AG04450 (cell line): ENCODE measurements around the gene NUDT3. TPM values are rescaled to one million over a fixed set of nuclear protein-coding genes. Genes with fewer than 3 reads are reported as not detected.

Experiments
- CTCF ChIA-PET: fragments of 300-600, 350-600 bp; formaldehyde crosslinking; extraction: SDS; loops from one replicate; lab custom pipeline; 2022; ENCODE audit warnings: antibody characterized with exemption, inconsistent platforms; lab: Charles Lee
- POLR2A ChIA-PET: fragments of 350-600 bp; formaldehyde crosslinking; extraction: SDS; loops from one replicate; lab custom pipeline; 2021; ENCODE audit warnings: antibody characterized with exemption, inconsistent platforms; lab: Yijun Ruan, JAX
- DNase-seq: peaks from one replicate; pipeline ENCODE4 v3.0.0-alpha.2; 2011; ENCODE audit warnings: low read depth, low spot score
- H3K27ac ChIP-seq: one replicate; pipeline ENCODE4 v1.5.1; 2012; ENCODE audit warnings: low read depth, low read length, control low read depth
- H3K27me3 ChIP-seq: one replicate; pipeline ENCODE4 v1.6.0; 2012; ENCODE audit warnings: low read length; ENCODE audit not compliant: control insufficient read depth, insufficient read depth
- H3K4me3 ChIP-seq: 2 replicates; pipeline ENCODE4 v1.5.1; 2011; ENCODE audit warnings: mild to moderate bottlenecking, low read depth, low read length, control low read depth
- H3K9me3 ChIP-seq: 2 replicates; pipeline ENCODE4 v1.5.1; 2012; ENCODE audit warnings: low read length; ENCODE audit not compliant: control insufficient read depth, insufficient read depth
- CTCF ChIP-seq: IDR thresholded peaks from 2 replicates; pipeline ENCODE4 v1.5.1; 2011; ENCODE audit warnings: low read depth, low read length, control low read depth, inconsistent platforms
- polyA plus RNA-seq: library from polyadenylated mRNA; depleted of rRNA; stranded (reverse); fragments of >200 nt; gene quantifications from 2 replicates; pipeline ENCODE4 v1.2.3, GENCODE V29; 2011

NUDT3 gene
- polyA plus RNA-seq, 1 experiment = 26.7 TPM

- TF ChIP-seq CTCF = no peak; the same call in 1 of the 2 replicates
- peak overlapping the region; percentile 73 for H3K4me3 ChIP-seq
- CTCF ChIA-PET = no interaction called here
- DNase-seq = no peak
- H3K27ac ChIP-seq = peak overlapping the region; percentile 68
- H3K27me3 ChIP-seq = no peaks in the 10 kb centered on the region
- no peaks in the 10 kb centered on the region; the same call in 1 of the 2 replicates for H3K9me3 ChIP-seq
- POLR2A ChIA-PET = interaction anchor here (1.2 kb wide), 1 partner anchor 12 kb away, joined by 3 read pairs; no protein-coding TSS in a partner anchor
Measured at GRCh38 chr6:34235307-34236130, 156.9 kb downstream of the NUDT3 start.

- TF ChIP-seq CTCF = no peak
- Histone ChIP-seq H3K9me3 (no peaks in the 10 kb centered on the region; the same call in 1 of the 2 replicates), H3K4me3 (no peak overlapping the region), H3K27ac (no peak overlapping the region), H3K27me3 (no peaks in the 10 kb centered on the region)
- DNase-seq = no peak
- CTCF ChIA-PET = no interaction called here
- POLR2A ChIA-PET = no interaction called here
Measured at GRCh38 chr6:34234667-34235306, 157.7 kb downstream of the NUDT3 start.

- H3K27ac ChIP-seq = no peak overlapping the region
- TF ChIP-seq CTCF = no peak
- DNase-seq = no peak
- H3K9me3 ChIP-seq = no peaks in the 10 kb centered on the region; the same call in 1 of the 2 replicates
- H3K27me3 ChIP-seq = no peaks in the 10 kb centered on the region
- no peak overlapping the region for H3K4me3 ChIP-seq
- ChIA-PET POLR2A (interaction anchor here (1.0 to 1.9 kb wide), 2 partner anchors 11 to 157 kb away, joined by 3 to 4 read pairs; no protein-coding TSS in a partner anchor), CTCF (interaction anchor here (1.9 kb wide), 1 partner anchor 10 kb away, joined by 6 read pairs; no protein-coding TSS in a partner anchor)
Measured at GRCh38 chr6:34233867-34234266, 158.6 kb downstream of the NUDT3 start.

GRCh38 chr6:34232901-34233300 lies 159.6 kb downstream of the NUDT3 start:
- TF ChIP-seq CTCF = no peak
- DNase-seq = no peak
- ChIA-PET POLR2A (interaction anchor here (1.0 to 1.9 kb wide), 2 partner anchors 10 to 158 kb away, joined by 3 to 4 read pairs; no protein-coding TSS in a partner anchor), CTCF (interaction anchor here (1.9 kb wide), 1 partner anchor 11 kb away, joined by 6 read pairs; no protein-coding TSS in a partner anchor)
- H3K4me3 ChIP-seq = no peak overlapping the region
- H3K9me3 ChIP-seq = no peaks in the 10 kb centered on the region; the same call in 1 of the 2 replicates
- H3K27me3 ChIP-seq = no peaks in the 10 kb centered on the region
- H3K27ac ChIP-seq = no peak overlapping the region
